ENCODE measurements around the gene TSPAN1.
A peak's percentile ranks its signal among the peaks of the same experiment; 100 is the strongest.

Gene TSPAN1, protein sequence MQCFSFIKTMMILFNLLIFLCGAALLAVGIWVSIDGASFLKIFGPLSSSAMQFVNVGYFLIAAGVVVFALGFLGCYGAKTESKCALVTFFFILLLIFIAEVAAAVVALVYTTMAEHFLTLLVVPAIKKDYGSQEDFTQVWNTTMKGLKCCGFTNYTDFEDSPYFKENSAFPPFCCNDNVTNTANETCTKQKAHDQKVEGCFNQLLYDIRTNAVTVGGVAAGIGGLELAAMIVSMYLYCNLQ

DNA sequence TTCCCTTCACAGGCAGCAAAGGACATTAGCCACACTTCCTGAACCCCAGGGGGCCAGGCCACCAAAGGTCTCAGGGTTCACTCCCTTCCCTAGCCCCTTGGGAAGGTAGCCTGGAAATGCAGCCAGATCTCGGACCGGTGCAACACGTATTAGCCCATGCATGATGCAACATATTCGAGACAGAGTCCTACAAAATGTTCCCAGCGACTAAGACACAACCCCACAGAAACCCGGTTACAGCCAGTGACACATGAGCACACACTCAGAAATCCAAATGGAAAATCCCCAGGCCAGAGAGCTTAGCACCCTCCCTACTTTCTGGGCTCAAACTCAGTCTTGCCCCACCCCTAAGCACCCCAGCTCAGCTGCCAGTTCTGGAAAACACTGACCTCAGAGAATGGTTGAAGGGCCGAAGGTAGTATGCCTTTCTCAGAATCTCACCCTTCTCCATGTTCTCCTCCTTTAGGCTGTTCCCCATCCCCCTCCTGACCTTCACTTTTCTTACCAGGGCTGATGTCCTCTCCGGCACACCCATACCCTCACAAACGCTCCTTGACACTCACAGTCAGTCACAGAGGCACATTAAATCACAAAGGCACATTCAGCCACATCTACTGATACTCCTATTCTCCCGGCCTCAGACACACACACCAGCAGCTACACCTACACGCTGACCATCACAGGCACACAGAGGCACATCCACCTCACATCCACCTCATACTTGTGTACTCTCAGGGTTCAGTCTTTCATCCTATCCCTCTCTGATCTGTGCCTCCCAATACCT lies at the start of gene TSPAN1:
TSS of gene TSPAN1 (plus strand) at position 640 of the 784 bp plus-strand sequence. CDS start 6,021 bp downstream, outside the sequence.
- no peak for DNase-seq (ENCODE audit: low read depth in 2 of 2)

- no peak for DNase-seq (ENCODE audit: low read depth in 2 of 2)
Observed at GRCh38 chr1:46128344-46128743, 46.5 kb upstream of the TSPAN1 start.

GRCh38 chr1:46130121-46130520 lies 44.8 kb upstream of the TSPAN1 start:
- no peak for DNase-seq (ENCODE audit: low read depth in 2 of 2)

DNA sequence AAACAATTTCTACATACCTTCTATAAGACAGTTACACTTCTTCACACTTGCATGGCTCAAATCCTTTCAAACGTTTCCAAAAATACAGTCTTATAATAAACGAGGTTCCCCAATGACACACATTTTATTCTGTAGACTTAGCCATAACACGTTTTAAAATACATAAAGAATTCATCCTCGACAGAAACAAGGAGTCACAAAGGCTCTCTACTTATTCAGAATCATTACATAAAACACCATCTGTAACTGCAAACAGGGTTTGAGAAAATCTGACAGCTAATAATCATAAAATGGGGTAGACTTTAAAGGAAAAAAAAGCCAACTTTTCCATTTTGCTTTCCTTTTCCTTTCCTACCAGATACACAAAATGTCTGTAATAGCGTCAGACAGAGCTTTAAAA lies 44.3 kb upstream of the TSPAN1 start:
- no peak for DNase-seq (ENCODE audit: low read depth in 2 of 2)

DNA sequence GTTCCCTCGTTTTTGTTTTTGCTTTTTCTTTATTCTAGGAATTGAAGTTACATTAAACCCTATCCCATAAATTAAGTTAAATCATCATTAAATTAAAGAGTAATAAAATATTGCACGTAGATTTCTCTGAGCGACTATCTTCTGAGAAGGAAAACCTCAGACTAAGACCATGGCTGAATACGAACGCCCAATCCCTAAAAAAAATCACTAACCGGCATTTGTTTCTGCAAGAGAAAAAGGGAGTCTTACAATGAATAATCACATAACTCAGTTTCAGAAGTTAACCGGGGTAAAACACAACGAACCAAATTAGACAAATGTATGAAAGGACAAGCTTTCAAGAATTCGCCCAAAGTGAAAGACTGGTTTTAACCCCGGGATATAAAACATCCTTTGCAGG lies 43.8 kb upstream of the TSPAN1 start:
- no peak for DNase-seq (ENCODE audit: low read depth in 2 of 2)

- no peak for DNase-seq (ENCODE audit: low read depth in 2 of 2)
Observed at GRCh38 chr1:46131712-46132528, 43.0 kb upstream of the TSPAN1 start.

DNA sequence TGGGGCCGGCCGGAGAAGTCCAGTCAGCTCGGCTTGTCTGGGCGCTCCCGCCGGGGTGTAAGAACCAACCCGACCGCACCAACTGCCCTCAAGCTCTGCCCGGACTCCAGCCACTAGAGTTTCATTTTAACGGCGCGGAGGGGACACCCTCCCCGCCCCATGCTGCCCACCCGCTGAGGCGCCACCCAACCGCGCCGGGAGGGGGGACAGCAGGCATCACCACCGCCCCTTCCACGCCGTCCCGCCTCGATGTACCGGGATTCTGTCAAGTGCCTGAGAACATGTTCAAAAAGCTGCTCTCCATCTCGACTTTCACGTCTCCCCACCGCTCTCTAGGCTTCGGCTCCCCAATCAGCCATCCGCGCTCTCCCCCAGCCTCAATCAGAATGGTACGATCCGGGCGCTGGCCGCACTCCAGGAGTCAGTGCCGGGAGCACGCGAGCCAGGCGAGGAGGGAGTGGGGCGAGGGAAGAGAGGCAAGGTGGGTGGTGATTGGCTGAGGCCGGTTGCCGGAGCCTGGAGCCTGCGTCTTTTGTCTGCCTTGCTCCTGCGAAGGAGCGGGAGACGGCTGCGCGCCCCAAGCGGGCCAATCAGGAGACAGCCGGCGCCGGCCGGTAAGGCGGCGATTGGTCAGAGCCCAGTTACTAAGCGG lies 42.2 kb upstream of the TSPAN1 start, which contains the start of gene PIK3R3:
TSS of gene PIK3R3 (minus strand) at position 101 of the 652 bp plus-strand sequence. CDS start 677 bp downstream, outside the sequence.
- DNase-seq (ENCODE audit: low read depth in 2 of 2), result peak; percentile 97

DNA sequence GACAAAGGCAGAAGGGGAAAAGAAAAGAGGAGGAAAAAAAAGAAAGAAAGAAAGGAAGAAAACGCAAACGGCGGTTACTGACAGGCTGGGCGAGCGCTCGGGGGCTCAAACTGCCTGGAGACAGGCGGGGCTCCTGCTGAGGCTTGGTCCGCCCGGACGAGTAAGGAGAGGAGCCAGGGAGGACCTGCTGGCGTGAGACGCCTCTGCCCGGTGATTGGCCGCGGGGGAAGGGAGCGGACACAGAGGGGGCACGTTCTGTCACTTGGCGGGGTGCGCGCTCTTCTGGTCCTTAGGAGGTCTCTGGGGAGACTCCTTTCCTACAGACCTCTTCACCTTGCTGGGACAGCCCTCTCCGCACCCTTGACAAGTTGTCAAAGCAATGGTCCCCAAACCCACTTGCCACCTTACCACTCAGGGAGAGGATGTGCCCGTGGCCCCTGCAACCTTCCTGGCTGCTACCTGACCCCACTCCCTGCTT lies 41.7 kb upstream of the TSPAN1 start:
- no peak for DNase-seq (ENCODE audit: low read depth in 2 of 2)

GRCh38 chr1:46133781-46134350 lies 41.0 kb upstream of the TSPAN1 start:
- DNase-seq (ENCODE audit: low read depth in 2 of 2), result no peak

- DNase-seq (ENCODE audit: low read depth in 2 of 2), result peak in 1 of 2 experiments; percentile 21
Observed at GRCh38 chr1:46134660-46135331, 40.1 kb upstream of the TSPAN1 start.

DNA sequence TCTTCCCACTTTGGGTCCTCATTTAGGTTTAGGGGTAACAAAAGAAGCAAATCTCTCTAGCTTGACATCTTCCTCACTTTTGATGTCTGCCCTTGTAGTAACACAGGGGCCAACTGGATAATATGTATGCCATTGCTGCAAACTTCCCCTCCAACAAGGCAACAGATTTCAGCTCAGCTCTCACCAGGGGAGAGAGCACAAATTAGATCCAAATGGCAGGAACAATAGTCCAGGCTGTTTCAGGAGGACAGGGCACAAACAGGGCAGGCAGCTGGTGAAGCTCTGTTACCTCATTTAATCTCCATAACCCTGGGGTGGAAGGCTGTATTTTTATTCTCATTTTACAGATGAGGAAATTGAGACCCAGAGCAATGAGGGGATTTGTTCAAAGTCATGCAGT lies 38.2 kb upstream of the TSPAN1 start:
- no peak for DNase-seq (ENCODE audit: low read depth in 2 of 2)

- no peak for DNase-seq (ENCODE audit: low read depth in 2 of 2)
Observed at GRCh38 chr1:46137916-46138315, 37.0 kb upstream of the TSPAN1 start.

- no peak for DNase-seq (ENCODE audit: low read depth in 2 of 2)
Observed at GRCh38 chr1:46148318-46148717, 26.6 kb upstream of the TSPAN1 start.

DNA sequence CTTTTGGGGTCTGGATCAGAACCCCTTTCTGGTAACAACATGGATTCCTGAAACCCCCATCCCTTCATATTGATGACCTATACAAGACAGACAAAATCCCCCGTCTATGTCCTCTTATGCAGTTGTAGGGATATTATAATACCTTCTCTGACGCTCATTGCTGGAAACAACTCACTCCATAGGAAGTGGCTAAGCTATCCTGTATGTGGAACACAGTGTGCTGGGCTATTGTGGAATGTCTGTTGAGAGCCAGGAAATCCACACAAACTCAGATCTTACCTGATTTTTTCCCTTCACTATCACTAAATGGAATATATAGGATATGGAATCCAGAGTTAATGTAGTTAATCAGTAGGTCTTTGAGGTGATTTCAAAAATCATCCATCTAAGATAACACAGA lies 24.8 kb upstream of the TSPAN1 start:
- DNase-seq (ENCODE audit: low read depth in 2 of 2), result no peak

DNA sequence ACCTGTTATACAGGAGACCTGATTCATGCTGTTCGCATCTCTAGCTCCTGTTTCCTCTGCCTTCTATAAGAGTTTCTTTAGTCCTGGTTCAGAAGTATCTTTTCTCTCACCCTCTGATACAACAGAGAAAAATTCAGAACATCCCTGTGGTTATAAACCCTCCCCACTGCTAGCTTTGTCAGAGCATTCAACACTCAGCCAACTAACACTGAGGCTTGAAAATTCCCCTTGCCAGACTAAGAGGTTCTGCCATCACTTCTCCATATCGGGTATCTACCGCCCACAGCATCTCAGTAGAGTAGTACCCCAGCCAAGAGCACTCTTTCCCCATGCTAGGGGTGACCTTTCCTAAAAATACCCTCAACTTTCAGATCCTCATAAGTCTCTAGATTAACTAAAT lies 22.9 kb upstream of the TSPAN1 start:
- peak; percentile 30 to 32 for DNase-seq (ENCODE audit: low read depth in 2 of 2)

GRCh38 chr1:46153228-46153627 lies 21.7 kb upstream of the TSPAN1 start:
- no peak for DNase-seq (ENCODE audit: low read depth in 2 of 2)

GRCh38 chr1:46153732-46154131 lies 21.2 kb upstream of the TSPAN1 start:
- DNase-seq (ENCODE audit: low read depth in 2 of 2), result no peak

DNA sequence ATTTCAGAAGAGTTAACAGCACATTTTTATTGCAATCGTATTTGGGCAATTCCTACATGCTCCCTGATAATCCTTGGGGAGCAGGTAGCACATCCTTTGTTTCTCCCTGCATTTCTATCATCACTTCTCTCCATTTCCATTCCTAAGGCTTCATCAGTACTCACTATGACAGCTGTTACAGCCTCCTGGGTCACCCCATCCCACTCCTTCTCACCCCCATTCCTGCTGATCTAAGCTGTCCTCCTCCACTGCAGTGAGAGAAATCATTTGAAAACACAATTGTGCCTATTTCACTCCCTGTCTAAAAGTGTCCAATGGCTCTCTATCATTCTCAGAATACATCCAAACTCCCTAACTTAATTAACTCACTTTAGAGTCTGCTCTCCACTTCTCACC lies 17.0 kb upstream of the TSPAN1 start:
- DNase-seq (ENCODE audit: low read depth in 2 of 2), result no peak

GRCh38 chr1:46158312-46159281 lies 16.3 kb upstream of the TSPAN1 start:
- no peak for DNase-seq (ENCODE audit: low read depth in 2 of 2)

- DNase-seq (ENCODE audit: low read depth in 2 of 2), result no peak
Observed at GRCh38 chr1:46159516-46159915, 15.4 kb upstream of the TSPAN1 start.
